Nephron progenitor cell (in vitro differentiated cells): ENCODE results near the gene LTO1.

Experiments
- DNase-seq: peaks from one replicate; pipeline ENCODE4 v3.0.0; 2021
- H3K27ac Mint-ChIP-seq: 2 replicates; pipeline ENCODE4 v1.8.0; 2021; ENCODE audit warnings: mild to moderate bottlenecking, moderate library complexity, mixed read lengths
- H3K27me3 Mint-ChIP-seq: 2 replicates; pipeline ENCODE4 v1.8.0; 2021; ENCODE audit warnings: mild to moderate bottlenecking, low read depth, mixed read lengths; ENCODE audit not compliant: poor library complexity
- H3K36me3 Mint-ChIP-seq: 2 replicates; pipeline ENCODE4 v1.8.0; 2021; ENCODE audit warnings: low read depth, mixed read lengths
- H3K4me1 Mint-ChIP-seq: 2 replicates; pipeline ENCODE4 v1.8.0; 2021; ENCODE audit warnings: mixed read lengths
- H3K4me3 Mint-ChIP-seq: 2 replicates; pipeline ENCODE4 v1.8.0; 2021; ENCODE audit warnings: mild to moderate bottlenecking, moderate library complexity, mixed read lengths
- H3K9me3 Mint-ChIP-seq: 2 replicates; pipeline ENCODE4 v1.8.0; 2021; ENCODE audit warnings: mild to moderate bottlenecking, moderate library complexity, mixed read lengths
- CTCF ChIP-seq: fragments of 200-600 bp; sonication (generic); IDR thresholded peaks from 2 replicates; pipeline ENCODE4 v1.5.0; 2021; ENCODE audit warnings: antibody characterized with exemption

The LTO1 gene

GRCh38 chr11:69653406-69653960 lies 21.7 kb downstream of the LTO1 start:
- peaks cover 34% of the 10 kb centered on the region for H3K36me3 Mint-ChIP-seq
- TF ChIP-seq CTCF = no peak
- no peaks in the 10 kb centered on the region for H3K9me3 Mint-ChIP-seq
- no peak for DNase-seq
- H3K27me3 Mint-ChIP-seq = no peaks in the 10 kb centered on the region
- H3K4me3 Mint-ChIP-seq = no peak overlapping the region
- H3K27ac Mint-ChIP-seq = no peak overlapping the region
- H3K4me1 Mint-ChIP-seq = peaks cover 46% of the 10 kb centered on the region

GRCh38 chr11:69652999-69653398 lies 22.2 kb downstream of the LTO1 start:
- no peak for TF ChIP-seq CTCF
- no peaks in the 10 kb centered on the region for H3K27me3 Mint-ChIP-seq
- no peak overlapping the region for H3K4me3 Mint-ChIP-seq
- peaks cover 41% of the 10 kb centered on the region for H3K4me1 Mint-ChIP-seq
- no peaks in the 10 kb centered on the region for H3K9me3 Mint-ChIP-seq
- peak overlapping the region; percentile 78 for H3K27ac Mint-ChIP-seq
- DNase-seq = no peak
- H3K36me3 Mint-ChIP-seq = peaks cover 34% of the 10 kb centered on the region

GRCh38 chr11:69651834-69652620 lies 23.1 kb downstream of the LTO1 start:
- peak overlapping the region; percentile 88 for H3K27ac Mint-ChIP-seq
- no peak overlapping the region for H3K4me3 Mint-ChIP-seq
- H3K27me3 Mint-ChIP-seq = no peaks in the 10 kb centered on the region
- H3K4me1 Mint-ChIP-seq = peaks cover 32% of the 10 kb centered on the region
- H3K36me3 Mint-ChIP-seq = peaks cover 34% of the 10 kb centered on the region
- no peak for TF ChIP-seq CTCF
- no peak for DNase-seq
- no peaks in the 10 kb centered on the region for H3K9me3 Mint-ChIP-seq

GRCh38 chr11:69650832-69651344 lies 24.3 kb downstream of the LTO1 start:
- no peaks in the 10 kb centered on the region for H3K27me3 Mint-ChIP-seq
- H3K36me3 Mint-ChIP-seq = peaks cover 34% of the 10 kb centered on the region
- H3K27ac Mint-ChIP-seq = no peak overlapping the region
- no peak for TF ChIP-seq CTCF
- H3K4me3 Mint-ChIP-seq = no peak overlapping the region
- no peak for DNase-seq
- H3K4me1 Mint-ChIP-seq = peaks cover 21% of the 10 kb centered on the region
- H3K9me3 Mint-ChIP-seq = no peaks in the 10 kb centered on the region

GRCh38 chr11:69650081-69650831 lies 24.9 kb downstream of the LTO1 start:
- Mint-ChIP-seq H3K4me3 (no peak overlapping the region), H3K4me1 (peaks cover 23% of the 10 kb centered on the region), H3K36me3 (peaks cover 38% of the 10 kb centered on the region), H3K9me3 (no peaks in the 10 kb centered on the region), H3K27ac (no peak overlapping the region), H3K27me3 (no peaks in the 10 kb centered on the region)
- no peak for DNase-seq
- no peak for TF ChIP-seq CTCF
